IMR-90 (cell line): ENCODE measurements around the gene FNIP1. TPM values are rescaled to one million over a fixed set of nuclear protein-coding genes. Genes with fewer than 3 reads are reported as not detected.
"Not testable (repeated sequence)": the region's sequence is repeated elsewhere in the genome, so short reads cannot be mapped to it uniquely, and the experiment has no call there.

Experiments
- ATAC-seq: fragments of 200-7000 bp; cut with Tn5 transposase; 2 replicates; pipeline ENCODE4 v1.9.1; 2020; ENCODE audit warnings: low read depth, mild to moderate bottlenecking, moderate library complexity
- BruUV-seq: library from RNA; stranded (reverse); fragments of 400-500 nt; replicated peaks from 2 replicates; lab custom pipeline; 2021; lab: Mats Ljungman, UMichigan
- CTCF ChIA-PET: fragments of 300-600 bp; formaldehyde crosslinking; extraction: SDS; loops from one replicate; lab custom pipeline; 2021; ENCODE audit warnings: antibody characterized with exemption; lab: Yijun Ruan, JAX
- POLR2A ChIA-PET: fragments of 300-600 bp; sonication (Branson Sonifier 250); formaldehyde crosslinking; loops from one replicate; lab custom pipeline; 2022; ENCODE audit warnings: antibody characterized with exemption; ENCODE audit not compliant: unreplicated experiment; lab: Charles Lee
- DNase-seq: peaks from one replicate; pipeline ENCODE4 v3.0.0; 2013
- H2AFZ ChIP-seq: replicated peaks from 2 replicates; pipeline ENCODE3; 2013; ENCODE audit warnings: low read length, mild to moderate bottlenecking; ENCODE audit not compliant: poor library complexity
- H2AK5ac ChIP-seq: 2 replicates; pipeline ENCODE4 v1.6.1; 2013; ENCODE audit warnings: low read depth, low read length, inconsistent platforms
- H2AK9ac ChIP-seq: replicated peaks from 2 replicates; pipeline ENCODE3; 2013; ENCODE audit warnings: mild to moderate bottlenecking, low read depth, low read length, moderate library complexity; ENCODE audit not compliant: poor library complexity
- H2BK120ac ChIP-seq: 2 replicates; pipeline ENCODE4 v1.6.1; 2013; ENCODE audit warnings: low read depth, low read length, inconsistent platforms
- H2BK15ac ChIP-seq: 3 replicates; pipeline ENCODE4 v1.6.1; 2013; ENCODE audit warnings: low read depth, low read length, inconsistent platforms
- H2BK20ac ChIP-seq: 2 replicates; pipeline ENCODE4 v1.6.1; 2013; ENCODE audit warnings: low read depth, mild to moderate bottlenecking, inconsistent platforms, low read length, moderate library complexity
- H2BK5ac ChIP-seq: 2 replicates; pipeline ENCODE4 v1.6.1; 2013; ENCODE audit warnings: mild to moderate bottlenecking, low read depth, low read length, inconsistent platforms; ENCODE audit not compliant: poor library complexity, severe bottlenecking
- H3K14ac ChIP-seq: replicated peaks from 2 replicates; pipeline ENCODE4 v1.6.1; 2013; ENCODE audit warnings: low read depth, low read length, inconsistent platforms
- H3K18ac ChIP-seq: 2 replicates; pipeline ENCODE4 v1.6.1; 2013; ENCODE audit warnings: low read depth, low read length, control low read depth
- H3K23ac ChIP-seq: 2 replicates; pipeline ENCODE4 v1.6.1; 2013; ENCODE audit warnings: low read depth, low read length, inconsistent platforms
- H3K27ac ChIP-seq: 2 replicates; pipeline ENCODE4 v1.5.1; 2013; ENCODE audit warnings: mild to moderate bottlenecking, control low read depth, low read length; ENCODE audit not compliant: insufficient read depth
- H3K27me3 ChIP-seq: 2 replicates; pipeline ENCODE4 v1.6.1; 2013; ENCODE audit warnings: low read length; ENCODE audit not compliant: control insufficient read depth, insufficient read depth
- H3K36me3 ChIP-seq: 2 replicates; pipeline ENCODE4 v1.6.1; 2013; ENCODE audit warnings: low read length, mixed read lengths; ENCODE audit not compliant: control insufficient read depth, insufficient read depth
- H3K4ac ChIP-seq: 2 replicates; pipeline ENCODE4 v1.6.1; 2013; ENCODE audit warnings: low read depth, low read length, inconsistent platforms
- H3K4me1 ChIP-seq: 2 replicates; pipeline ENCODE4 v1.6.1; 2013; ENCODE audit warnings: low read length, mixed read lengths; ENCODE audit not compliant: control insufficient read depth, insufficient read depth
- H3K4me2 ChIP-seq: 2 replicates; pipeline ENCODE4 v1.6.1; 2013; ENCODE audit warnings: low read depth, mild to moderate bottlenecking, control low read depth, low read length, moderate library complexity
- H3K4me3 ChIP-seq: 2 replicates; pipeline ENCODE4 v1.5.1; 2013; ENCODE audit warnings: low read depth, mild to moderate bottlenecking, control low read depth, low read length, moderate library complexity; ENCODE audit not compliant: insufficient read depth
- H3K56ac ChIP-seq: 2 replicates; pipeline ENCODE4 v1.6.1; 2013; ENCODE audit warnings: low read length, inconsistent platforms; ENCODE audit not compliant: insufficient read depth; ENCODE audit errors: extremely low read depth
- H3K79me1 ChIP-seq, 2 experiments: 2 replicates each; pipeline ENCODE4 v1.6.1; 2013; ENCODE audit warnings: low read length in 2 of 2, inconsistent platforms in 1 of 2, low read depth in 1 of 2
- H3K9ac ChIP-seq: 2 replicates; pipeline ENCODE4 v1.6.1; 2013; ENCODE audit warnings: low read depth, low read length, control low read depth
- H3K9me1 ChIP-seq: 2 replicates; pipeline ENCODE4 v1.6.1; 2013; ENCODE audit warnings: low read length, inconsistent platforms; ENCODE audit not compliant: insufficient read depth
- H3K9me3 ChIP-seq: 2 replicates; pipeline ENCODE4 v1.6.1; 2013; ENCODE audit warnings: low read length; ENCODE audit not compliant: control insufficient read depth, insufficient read depth
- H4K20me1 ChIP-seq: 2 replicates; pipeline ENCODE4 v1.6.1; 2013; ENCODE audit warnings: low read length, inconsistent platforms; ENCODE audit not compliant: insufficient read depth
- H4K5ac ChIP-seq: 2 replicates; pipeline ENCODE4 v1.6.1; 2013; ENCODE audit warnings: mild to moderate bottlenecking, low read depth, low read length, control low read depth
- H4K8ac ChIP-seq, 2 experiments: 2 replicates each; pipeline ENCODE4 v1.6.1; 2013; ENCODE audit warnings: low read depth in 2 of 2, low read length in 2 of 2, control low read depth in 1 of 2, inconsistent platforms in 1 of 2
- H4K91ac ChIP-seq: 2 replicates; pipeline ENCODE4 v1.6.1; 2013; ENCODE audit warnings: low read depth, low read length, inconsistent platforms; ENCODE audit not compliant: insufficient read depth
- CEBPB ChIP-seq: IDR thresholded peaks from 2 replicates; pipeline ENCODE4 v1.6.1; 2012; ENCODE audit warnings: low read depth, low read length, improper control_type of control experiment
- WGBS, 2 experiments: methylation state at CpG; one replicate each; pipeline versions ENCODE4 v1.1.5 to v1.1.7; 2013; ENCODE audit warnings: missing lambda C conversion rate in 2 of 2; ENCODE audit not compliant: insufficient read length in 1 of 2; ENCODE audit errors: extremely low coverage in 2 of 2; 5-methylcytosine and 5-hydroxymethylcytosine counted together
- dilution Hi-C: fragments of 300-500 bp; cut with HindIII; formaldehyde crosslinking; loops from one replicate; pipeline ENCODE4 v1.14.3; 2018; ENCODE audit warnings: low sequenced_read_pairs; ENCODE audit not compliant: unreplicated experiment
- in situ Hi-C: fragments of 300-500 bp; cut with MboI; formaldehyde crosslinking; loops from 3 replicates; pipeline ENCODE4 v1.14.3; 2019; ENCODE audit warnings: low sequenced_read_pairs, inconsistent platforms, mixed read lengths
- intact Hi-C: fragments of 100-400 bp; cut with micrococcal nuclease; formaldehyde crosslinking; loops from 2 replicates; pipeline ENCODE4 v1.10.0; 2022
- polyA plus RNA-seq, 3 experiments: library from polyadenylated mRNA; depleted of rRNA; stranded (reverse); fragments of >200 nt; gene quantifications; 2 replicates each; pipeline ENCODE4 v1.2.3, GENCODE V29; 2012; ENCODE audit warnings: low replicate concordance in 1 of 3
- total RNA-seq: library from RNA; depleted of rRNA; stranded (reverse); fragments of >200 nt; gene quantifications from 2 replicates; pipeline ENCODE4 v1.2.3, GENCODE V29; 2012
- TF ChIP-seq, protein P1 (sequence below): fragments of 150-350 bp; IDR thresholded peaks from 2 replicates; pipeline ENCODE4 v1.6.1; 2017; ENCODE audit warnings: mild to moderate bottlenecking, antibody characterized with exemption, low read length, low read depth

FNIP1 gene
- total and polyA plus RNA-seq, 2 of the 4 experiments (the other 2 are of a cell fraction) = 5.6 to 34.1 TPM

GRCh38 chr5:131718487-131719014 is 78.3 kb downstream of the FNIP1 start:
- Histone ChIP-seq H3K4me3 (no peak overlapping the region), H2BK15ac (no peak overlapping the region), H3K27me3 (no peaks in the 10 kb centered on the region), H4K5ac (no peak overlapping the region), H2AFZ (no peak overlapping the region), H2BK5ac (no peak overlapping the region), H2AK5ac (no peak overlapping the region), H2BK120ac (no peak overlapping the region), H3K4ac (no peak overlapping the region), H2BK20ac (no peak overlapping the region), H4K20me1 (no peaks in the 10 kb centered on the region; the same call in 1 of the 2 replicates), H3K56ac (no peak overlapping the region), H3K23ac (no peak overlapping the region), H3K4me1 (no peaks in the 10 kb centered on the region), H2AK9ac (no peak overlapping the region), H3K14ac (no peak overlapping the region), H3K36me3 (peaks cover 17% of the 10 kb centered on the region), H3K18ac (no peak overlapping the region), H3K79me1 (peaks cover 26 to 29% of the 10 kb centered on the region in 2 experiments), H3K9ac (no peak overlapping the region), H3K9me3 (no peaks in the 10 kb centered on the region), H4K91ac (no peak overlapping the region), H3K9me1 (no peaks in the 10 kb centered on the region), H3K4me2 (no peak overlapping the region), H4K8ac (no peak overlapping the region), H3K27ac (no peak overlapping the region)
- TF ChIP-seq, protein P1, sequence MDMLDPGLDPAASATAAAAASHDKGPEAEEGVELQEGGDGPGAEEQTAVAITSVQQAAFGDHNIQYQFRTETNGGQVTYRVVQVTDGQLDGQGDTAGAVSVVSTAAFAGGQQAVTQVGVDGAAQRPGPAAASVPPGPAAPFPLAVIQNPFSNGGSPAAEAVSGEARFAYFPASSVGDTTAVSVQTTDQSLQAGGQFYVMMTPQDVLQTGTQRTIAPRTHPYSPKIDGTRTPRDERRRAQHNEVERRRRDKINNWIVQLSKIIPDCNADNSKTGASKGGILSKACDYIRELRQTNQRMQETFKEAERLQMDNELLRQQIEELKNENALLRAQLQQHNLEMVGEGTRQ = no peak
- TF ChIP-seq CEBPB = no peak
- in situ Hi-C loops (no loop called here), dilution Hi-C loops (no loop called here), intact Hi-C loops (no loop called here)
- ChIA-PET POLR2A (no interaction called here), CTCF (interaction anchor here (0.6 kb wide), 1 partner anchor 28 kb away, joined by 3 read pairs; no protein-coding TSS in a partner anchor)
- no TSS peak for BruUV-seq
- ATAC-seq = no peak
- 100% methylated on average over 2 of the region's 5 CpGs; no CpG with 5 or more reads in 1 of the 2 experiments for WGBS, 2 experiments
- DNase-seq = no peak

- BruUV-seq, H3K9ac ChIP-seq, H3K4me1 ChIP-seq, intact Hi-C loops, H3K4me2 ChIP-seq, H3K4me3 ChIP-seq, H4K5ac ChIP-seq, H2AFZ ChIP-seq, H2BK15ac ChIP-seq, H3K56ac ChIP-seq, H3K9me3 ChIP-seq, H4K91ac ChIP-seq, in situ Hi-C loops, H2BK120ac ChIP-seq, H3K4ac ChIP-seq, H3K18ac ChIP-seq, POLR2A ChIA-PET, H4K20me1 ChIP-seq, CTCF ChIA-PET, H2AK9ac ChIP-seq, H3K9me1 ChIP-seq, H2AK5ac ChIP-seq, H2BK5ac ChIP-seq, H4K8ac ChIP-seq, H3K27ac ChIP-seq, ATAC-seq, H3K14ac ChIP-seq, H3K23ac ChIP-seq, H2BK20ac ChIP-seq, H3K27me3 ChIP-seq, dilution Hi-C loops, DNase-seq: not testable (repeated sequence)
- Histone ChIP-seq H3K36me3 (peaks cover 17% of the 10 kb centered on the region), H3K79me1 (peaks cover 25 to 26% of the 10 kb centered on the region in 2 experiments)
- no CpG with 5 or more reads among the region's 3 CpGs for WGBS, 2 experiments
These were observed 79.7 kb downstream of the FNIP1 start for GRCh38 chr5:131717164-131717563.
